Trophoblast cell (in vitro differentiated cells and primary cell): ENCODE data around the gene FRMD4A.

Source experiments
- DNase-seq, 2 donors: peaks; one replicate each; pipeline ENCODE4 v3.0.0-alpha.2; 2016
- H2AFZ ChIP-seq: 2 replicates; pipeline ENCODE4 v1.6.1; 2013; ENCODE audit warnings: low read length, moderate library complexity, mild to moderate bottlenecking; ENCODE audit not compliant: insufficient read depth, poor library complexity
- H2AK5ac ChIP-seq: 2 replicates; pipeline ENCODE4 v1.6.1; 2013; ENCODE audit warnings: mild to moderate bottlenecking, low read length
- H2BK120ac ChIP-seq: 2 replicates; pipeline ENCODE4 v1.6.1; 2013; ENCODE audit warnings: low read length, mild to moderate bottlenecking, moderate library complexity; ENCODE audit not compliant: insufficient read depth, poor library complexity
- H2BK12ac ChIP-seq: 2 replicates; pipeline ENCODE4 v1.6.1; 2013; ENCODE audit warnings: mild to moderate bottlenecking, low read length, moderate library complexity
- H2BK5ac ChIP-seq: 2 replicates; pipeline ENCODE4 v1.6.1; 2013; ENCODE audit warnings: low read length, low read depth, moderate library complexity, mild to moderate bottlenecking; ENCODE audit not compliant: poor library complexity
- H3K14ac ChIP-seq: 2 replicates; pipeline ENCODE4 v1.6.1; 2013; ENCODE audit warnings: mild to moderate bottlenecking, low read length
- H3K18ac ChIP-seq: 2 replicates; pipeline ENCODE4 v1.6.1; 2013; ENCODE audit warnings: mild to moderate bottlenecking, low read length
- H3K23ac ChIP-seq: 2 replicates; pipeline ENCODE4 v1.6.1; 2013; ENCODE audit warnings: low read length
- H3K27ac ChIP-seq: 2 replicates; pipeline ENCODE4 v1.5.1; 2013; ENCODE audit warnings: low read depth, mild to moderate bottlenecking, inconsistent platforms, low read length, moderate library complexity
- H3K27me3 ChIP-seq: 2 replicates; pipeline ENCODE4 v1.6.1; 2013; ENCODE audit warnings: inconsistent platforms, mild to moderate bottlenecking, low read length, moderate library complexity; ENCODE audit not compliant: insufficient read depth
- H3K36me3 ChIP-seq, 2 experiments: 1 replicate in 1 of 2; 2 replicates in 1 of 2; pipeline ENCODE4 v1.6.1; 2013; ENCODE audit warnings: low read length in 2 of 2, mild to moderate bottlenecking in 2 of 2, moderate library complexity in 1 of 2; ENCODE audit not compliant: insufficient read depth in 2 of 2, control insufficient read depth in 1 of 2
- H3K4ac ChIP-seq: 2 replicates; pipeline ENCODE4 v1.6.1; 2013; ENCODE audit warnings: low read depth, mild to moderate bottlenecking, low read length, moderate library complexity
- H3K4me1 ChIP-seq, 2 experiments: 1 replicate in 1 of 2; 2 replicates in 1 of 2; pipeline ENCODE4 v1.6.1; 2013; ENCODE audit warnings: low read length in 2 of 2, mild to moderate bottlenecking in 2 of 2, moderate library complexity in 1 of 2; ENCODE audit not compliant: insufficient read depth in 2 of 2, control insufficient read depth in 1 of 2
- H3K4me2 ChIP-seq: 2 replicates; pipeline ENCODE4 v1.6.1; 2013; ENCODE audit warnings: inconsistent platforms, mild to moderate bottlenecking, low read length, moderate library complexity
- H3K4me3 ChIP-seq: 2 replicates; pipeline ENCODE4 v1.5.1; 2013; ENCODE audit warnings: mild to moderate bottlenecking, low read depth, low read length, inconsistent platforms
- H3K79me1 ChIP-seq: one replicate; pipeline ENCODE4 v1.6.1; 2013; ENCODE audit warnings: low read length
- H3K79me2 ChIP-seq: 2 replicates; pipeline ENCODE4 v1.6.1; 2013; ENCODE audit warnings: low read length, mild to moderate bottlenecking; ENCODE audit not compliant: control insufficient read depth, insufficient read depth, poor library complexity
- H3K9ac ChIP-seq: 2 replicates; pipeline ENCODE4 v1.6.1; 2013; ENCODE audit warnings: mild to moderate bottlenecking, low read length
- H3K9me3 ChIP-seq: 2 replicates; pipeline ENCODE4 v1.6.1; 2013; ENCODE audit warnings: low read depth, mild to moderate bottlenecking, control low read depth, inconsistent platforms, low read length; ENCODE audit not compliant: insufficient read depth
- H4K12ac ChIP-seq: 2 replicates; pipeline ENCODE4 v1.6.1; 2013; ENCODE audit warnings: low read depth, mild to moderate bottlenecking, low read length, moderate library complexity
- H4K8ac ChIP-seq: 2 replicates; pipeline ENCODE4 v1.6.1; 2013; ENCODE audit warnings: low read depth, mild to moderate bottlenecking, low read length, moderate library complexity
- H4K91ac ChIP-seq: one replicate; pipeline ENCODE4 v1.6.1; 2013; ENCODE audit warnings: low read depth, mild to moderate bottlenecking, low read length, moderate library complexity
- WGBS: extraction: QIAGEN DNeasy Blood & Tissue Kit; methylation state at CpG from one replicate; pipeline ENCODE4 v1.1.7; 2013; ENCODE audit warnings: missing lambda C conversion rate; ENCODE audit not compliant: insufficient read length, insufficient coverage; ENCODE audit errors: extremely low coverage; 5-methylcytosine and 5-hydroxymethylcytosine counted together

FRMD4A gene

GRCh38 chr10:14134275-14134674 is 196.4 kb downstream of the FRMD4A start:
- Histone ChIP-seq H3K14ac (no peak overlapping the region), H2BK120ac (no peak overlapping the region), H2BK12ac (no peak overlapping the region), H3K9ac (no peak overlapping the region), H3K79me1 (no peaks in the 10 kb centered on the region), H3K36me3 (no peaks in the 10 kb centered on the region), H3K4ac (no peak overlapping the region), H3K4me2 (no peak overlapping the region), H3K27ac (no peak overlapping the region), H2AK5ac (no peak overlapping the region), H3K27me3 (no peaks in the 10 kb centered on the region), H3K4me3 (no peak overlapping the region), H3K18ac (no peak overlapping the region), H3K9me3 (peaks cover 2% of the 10 kb centered on the region), H4K8ac (no peak overlapping the region), H4K12ac (no peak overlapping the region), H3K23ac (no peak overlapping the region), H3K4me1 (peaks cover 0 to 2% of the 10 kb centered on the region in 2 experiments), H4K91ac (no peak overlapping the region), H3K79me2 (no peaks in the 10 kb centered on the region), H2AFZ (no peak overlapping the region), H2BK5ac (no peak overlapping the region)
- DNase-seq = no peak
- 100% methylated on average over 1 of the region's 1 CpG for WGBS

GRCh38 chr10:14131261-14131960 is 199.3 kb downstream of the FRMD4A start:
- no peak overlapping the region for H4K91ac ChIP-seq
- no peaks in the 10 kb centered on the region for H3K27me3 ChIP-seq
- H3K4me3 ChIP-seq = no peak overlapping the region
- H3K79me1 ChIP-seq = no peaks in the 10 kb centered on the region
- H4K12ac ChIP-seq = no peak overlapping the region
- no peak overlapping the region for H2BK12ac ChIP-seq
- no peak overlapping the region for H2AFZ ChIP-seq
- no peak overlapping the region for H2BK120ac ChIP-seq
- H2BK5ac ChIP-seq = no peak overlapping the region
- H3K23ac ChIP-seq = no peak overlapping the region
- no peak overlapping the region for H3K14ac ChIP-seq
- H3K79me2 ChIP-seq = no peaks in the 10 kb centered on the region
- H3K4ac ChIP-seq = no peak overlapping the region
- H3K27ac ChIP-seq = no peak overlapping the region
- no peak for DNase-seq
- no peak overlapping the region for H3K18ac ChIP-seq
- WGBS = no CpG with 5 or more reads among the region's 14 CpGs
- H3K4me1 ChIP-seq = peaks cover 0 to 2% of the 10 kb centered on the region in 2 experiments
- H2AK5ac ChIP-seq = no peak overlapping the region
- no peak overlapping the region for H3K9ac ChIP-seq
- no peak overlapping the region for H3K4me2 ChIP-seq
- peaks cover 2% of the 10 kb centered on the region for H3K9me3 ChIP-seq
- no peaks in the 10 kb centered on the region for H3K36me3 ChIP-seq
- no peak overlapping the region for H4K8ac ChIP-seq

- H2BK12ac ChIP-seq = no peak overlapping the region
- H3K79me2 ChIP-seq = no peaks in the 10 kb centered on the region
- H3K27me3 ChIP-seq = no peaks in the 10 kb centered on the region
- H3K4me2 ChIP-seq = no peak overlapping the region
- no peak overlapping the region for H3K9ac ChIP-seq
- H2BK120ac ChIP-seq = no peak overlapping the region
- H3K23ac ChIP-seq = no peak overlapping the region
- H2BK5ac ChIP-seq = no peak overlapping the region
- H3K27ac ChIP-seq = no peak overlapping the region
- no peaks in the 10 kb centered on the region for H3K79me1 ChIP-seq
- no peak overlapping the region for H4K91ac ChIP-seq
- H3K18ac ChIP-seq = no peak overlapping the region
- no peak overlapping the region for H3K4ac ChIP-seq
- H3K14ac ChIP-seq = no peak overlapping the region
- no peak overlapping the region for H4K8ac ChIP-seq
- peaks cover 0 to 2% of the 10 kb centered on the region in 2 experiments for H3K4me1 ChIP-seq
- no CpG with 5 or more reads among the region's 4 CpGs for WGBS
- no peak for DNase-seq
- H3K4me3 ChIP-seq = no peak overlapping the region
- no peak overlapping the region for H4K12ac ChIP-seq
- H2AFZ ChIP-seq = no peak overlapping the region
- peaks cover 2% of the 10 kb centered on the region for H3K9me3 ChIP-seq
- no peaks in the 10 kb centered on the region for H3K36me3 ChIP-seq
- H2AK5ac ChIP-seq = no peak overlapping the region
These were observed 201.0 kb downstream of the FRMD4A start for GRCh38 chr10:14129770-14130169.

- Histone ChIP-seq H3K4me3 (no peak overlapping the region), H3K79me1 (no peaks in the 10 kb centered on the region), H2BK5ac (no peak overlapping the region), H3K36me3 (no peaks in the 10 kb centered on the region), H3K18ac (no peak overlapping the region), H3K4ac (no peak overlapping the region), H4K91ac (no peak overlapping the region), H3K27ac (no peak overlapping the region), H3K4me2 (no peak overlapping the region), H3K23ac (no peak overlapping the region), H4K12ac (no peak overlapping the region), H2BK120ac (no peak overlapping the region), H3K4me1 (peaks cover 0 to 2% of the 10 kb centered on the region in 2 experiments), H2AK5ac (no peak overlapping the region), H3K9me3 (peaks cover 2% of the 10 kb centered on the region), H3K79me2 (no peaks in the 10 kb centered on the region), H3K9ac (no peak overlapping the region), H2BK12ac (no peak overlapping the region), H3K14ac (no peak overlapping the region), H2AFZ (no peak overlapping the region), H3K27me3 (no peaks in the 10 kb centered on the region), H4K8ac (no peak overlapping the region)
- DNase-seq = no peak
- WGBS = no CpG with 5 or more reads among the region's 8 CpGs
These were observed 202.2 kb downstream of the FRMD4A start for GRCh38 chr10:14128519-14128918.
